Caco-2 (cell line): ENCODE measurements around the gene JPT2. TPM values are rescaled to one million over a fixed set of nuclear protein-coding genes. Genes with fewer than 3 reads are reported as not detected.

Source experiments
- BruUV-seq: library from RNA; stranded (reverse); fragments of 400-500 nt; replicated peaks from 2 replicates; lab custom pipeline; 2021; lab: Mats Ljungman, UMichigan
- CTCF ChIA-PET: fragments of 300-600 bp; sonication (Branson Sonifier 250); formaldehyde crosslinking; loops from one replicate; lab custom pipeline; 2022; ENCODE audit warnings: antibody characterized with exemption; lab: Charles Lee
- POLR2A ChIA-PET: fragments of 300-600 bp; sonication (Branson Sonifier 250); formaldehyde crosslinking; loops from one replicate; lab custom pipeline; 2022; ENCODE audit warnings: antibody characterized with exemption; lab: Charles Lee
- DNase-seq, 2 experiments: peaks; one replicate each; pipeline versions ENCODE4 v3.0.0 to v3.0.0-alpha.2; 2020 to 2022
- H3K27me3 ChIP-seq: replicated peaks from 2 replicates; pipeline ENCODE4 v1.6.0; 2011; ENCODE audit warnings: low read length; ENCODE audit not compliant: control insufficient read depth, insufficient read depth
- H3K36me3 ChIP-seq: 2 replicates; pipeline ENCODE4 v1.5.1; 2011; ENCODE audit warnings: low read length; ENCODE audit not compliant: control insufficient read depth, insufficient read depth
- H3K4me1 ChIP-seq: fragments of 250-450 bp; sonication (Bioruptor Pico); 2 replicates; pipeline ENCODE4 v1.5.1; 2020; ENCODE audit warnings: mild to moderate bottlenecking
- H3K4me3 ChIP-seq: 2 replicates; pipeline ENCODE4 v1.5.1; 2011; ENCODE audit warnings: low read depth, mild to moderate bottlenecking, control low read depth, low read length
- H3K9me3 ChIP-seq: fragments of 250-450 bp; sonication (Bioruptor Pico); 2 replicates; pipeline ENCODE4 v1.5.1; 2020; ENCODE audit warnings: mild to moderate bottlenecking, moderate library complexity
- H3K27ac Mint-ChIP-seq: one replicate; pipeline ENCODE4 v1.8.0; 2022; ENCODE audit warnings: mixed read lengths; ENCODE audit not compliant: unreplicated experiment
- H3K27me3 Mint-ChIP-seq: one replicate; pipeline ENCODE4 v1.8.0; 2022; ENCODE audit warnings: mixed read lengths; ENCODE audit not compliant: insufficient read depth, unreplicated experiment
- H3K36me3 Mint-ChIP-seq: one replicate; pipeline ENCODE4 v1.8.0; 2022; ENCODE audit warnings: mild to moderate bottlenecking, mixed read lengths; ENCODE audit not compliant: insufficient read depth, unreplicated experiment
- H3K4me1 Mint-ChIP-seq: one replicate; pipeline ENCODE4 v1.8.0; 2022; ENCODE audit warnings: low read depth, mixed read lengths; ENCODE audit not compliant: unreplicated experiment
- H3K4me3 Mint-ChIP-seq: one replicate; pipeline ENCODE4 v1.8.0; 2022; ENCODE audit warnings: mild to moderate bottlenecking, moderate library complexity, mixed read lengths; ENCODE audit not compliant: unreplicated experiment
- H3K9me3 Mint-ChIP-seq: one replicate; pipeline ENCODE4 v1.8.0; 2022; ENCODE audit warnings: mixed read lengths; ENCODE audit not compliant: unreplicated experiment
- CTCF ChIP-seq, 2 experiments: fragments of 200-600 bp in 1 of 2; IDR thresholded peaks; 1 replicate in 1 of 2; 2 replicates in 1 of 2; pipeline versions ENCODE4 v1.5.1 to v1.8.0; 2011 to 2022; ENCODE audit warnings: antibody characterized with exemption in 1 of 2, control low read depth in 1 of 2, inconsistent platforms in 1 of 2, low read depth in 1 of 2, low read length in 1 of 2, mild to moderate bottlenecking in 1 of 2, moderate library complexity in 1 of 2; ENCODE audit not compliant: insufficient read depth in 1 of 2, severe bottlenecking in 1 of 2, unreplicated experiment in 1 of 2
- intact Hi-C: fragments of 100-400 bp; cut with micrococcal nuclease; formaldehyde crosslinking; loops from one replicate; pipeline ENCODE4 v1.10.0; 2022; ENCODE audit not compliant: unreplicated experiment
- total RNA-seq: library from RNA; stranded (reverse); gene quantifications from 2 replicates; pipeline ENCODE4 v1.2.3, GENCODE V29; 2022

The JPT2 gene
- total RNA-seq, 1 experiment from 2014 or later, result 178 TPM

- ChIA-PET CTCF (no interaction called here), POLR2A (no interaction called here)
- H3K4me1 Mint-ChIP-seq, result no peaks in the 10 kb centered on the region
- Histone ChIP-seq H3K4me3 (no peak overlapping the region), H3K4me1 (no peaks in the 10 kb centered on the region), H3K27me3 (no peaks in the 10 kb centered on the region), H3K36me3 (peaks cover 1% of the 10 kb centered on the region), H3K9me3 (no peaks in the 10 kb centered on the region)
- H3K4me3 Mint-ChIP-seq, result no peak overlapping the region
- BruUV-seq, result no TSS peak
- no peaks in the 10 kb centered on the region for H3K9me3 Mint-ChIP-seq
- H3K27me3 Mint-ChIP-seq, result no peaks in the 10 kb centered on the region
- peaks cover 62% of the 10 kb centered on the region for H3K36me3 Mint-ChIP-seq
- no peak for DNase-seq
- no peak for TF ChIP-seq CTCF (IDR thresholded peaks at IDR 0.05; ENCODE audit: insufficient read depth in 1 of 2, low read depth in 1 of 2, low read length in 1 of 2, severe bottlenecking in 1 of 2, unreplicated experiment in 1 of 2)
- intact Hi-C loops, result no loop called here
- no peak overlapping the region for H3K27ac Mint-ChIP-seq
Observed at GRCh38 chr16:1666316-1666715, 11.8 kb upstream of the JPT2 start.

- Histone ChIP-seq H3K36me3 (peaks cover 1% of the 10 kb centered on the region), H3K4me1 (no peaks in the 10 kb centered on the region)
Observed at GRCh38 chr16:1667271-1667670, 10.8 kb upstream of the JPT2 start.

GRCh38 chr16:1667916-1668315 lies 10.2 kb upstream of the JPT2 start:
- H3K4me1 Mint-ChIP-seq, result no peaks in the 10 kb centered on the region
- no peak for TF ChIP-seq CTCF (IDR thresholded peaks at IDR 0.05; ENCODE audit: insufficient read depth in 1 of 2, low read depth in 1 of 2, low read length in 1 of 2, severe bottlenecking in 1 of 2, unreplicated experiment in 1 of 2)
- H3K36me3 ChIP-seq, result peaks cover 1% of the 10 kb centered on the region
- no peaks in the 10 kb centered on the region for H3K27me3 ChIP-seq
- no peak overlapping the region for H3K27ac Mint-ChIP-seq
- no peak for DNase-seq
- ChIA-PET POLR2A (interaction anchor here (0.6 kb wide), 1 partner anchor 10 kb away, joined by 4 read pairs; the partner anchor contains the start of gene JPT2), CTCF (no interaction called here)
- H3K27me3 Mint-ChIP-seq, result no peaks in the 10 kb centered on the region
- no peak overlapping the region for H3K4me3 ChIP-seq
- H3K9me3 Mint-ChIP-seq, result no peaks in the 10 kb centered on the region
- H3K4me1 ChIP-seq, result no peaks in the 10 kb centered on the region
- H3K36me3 Mint-ChIP-seq, result peaks cover 53% of the 10 kb centered on the region
- H3K4me3 Mint-ChIP-seq, result no peak overlapping the region
- intact Hi-C loops, result no loop called here
- H3K9me3 ChIP-seq, result no peaks in the 10 kb centered on the region
- BruUV-seq, result no TSS peak

More at GRCh38 chr16:1667271-1667670, 10.8 kb upstream of the JPT2 start:
- Histone ChIP-seq H3K27me3 (no peaks in the 10 kb centered on the region), H3K9me3 (no peaks in the 10 kb centered on the region), H3K4me3 (no peak overlapping the region)
- no peaks in the 10 kb centered on the region for H3K9me3 Mint-ChIP-seq
- H3K27me3 Mint-ChIP-seq, result no peaks in the 10 kb centered on the region
- TF ChIP-seq CTCF (IDR thresholded peaks at IDR 0.05; ENCODE audit: insufficient read depth in 1 of 2, low read depth in 1 of 2, low read length in 1 of 2, severe bottlenecking in 1 of 2, unreplicated experiment in 1 of 2), result no peak
- no peaks in the 10 kb centered on the region for H3K4me1 Mint-ChIP-seq
- BruUV-seq, result no TSS peak
- POLR2A ChIA-PET, result interaction anchor here (0.6 kb wide), 1 partner anchor 11 kb away, joined by 4 read pairs; the partner anchor contains the start of gene JPT2
- intact Hi-C loops, result no loop called here
- H3K4me3 Mint-ChIP-seq, result no peak overlapping the region
- CTCF ChIA-PET, result no interaction called here
- DNase-seq, result no peak
- peaks cover 56% of the 10 kb centered on the region for H3K36me3 Mint-ChIP-seq
- no peak overlapping the region for H3K27ac Mint-ChIP-seq
